ENCODE data around the gene AGBL2.

The AGBL2 gene

GRCh38 chr11:47617417-47617809 is 97.8 kb downstream of the AGBL2 start:
- no peak for DNase-seq

- no peak for DNase-seq
These were observed 98.3 kb downstream of the AGBL2 start for GRCh38 chr11:47616726-47617416.

GRCh38 chr11:47615249-47615648 is 99.9 kb downstream of the AGBL2 start:
- DNase-seq: no peak

GRCh38 chr11:47611348-47611794 is 103.8 kb downstream of the AGBL2 start:
- no peak for DNase-seq

GRCh38 chr11:47609675-47610074 is 105.5 kb downstream of the AGBL2 start:
- DNase-seq: no peak
